Measurements from ENCODE around the gene IGSF9.

The IGSF9 gene, protein sequence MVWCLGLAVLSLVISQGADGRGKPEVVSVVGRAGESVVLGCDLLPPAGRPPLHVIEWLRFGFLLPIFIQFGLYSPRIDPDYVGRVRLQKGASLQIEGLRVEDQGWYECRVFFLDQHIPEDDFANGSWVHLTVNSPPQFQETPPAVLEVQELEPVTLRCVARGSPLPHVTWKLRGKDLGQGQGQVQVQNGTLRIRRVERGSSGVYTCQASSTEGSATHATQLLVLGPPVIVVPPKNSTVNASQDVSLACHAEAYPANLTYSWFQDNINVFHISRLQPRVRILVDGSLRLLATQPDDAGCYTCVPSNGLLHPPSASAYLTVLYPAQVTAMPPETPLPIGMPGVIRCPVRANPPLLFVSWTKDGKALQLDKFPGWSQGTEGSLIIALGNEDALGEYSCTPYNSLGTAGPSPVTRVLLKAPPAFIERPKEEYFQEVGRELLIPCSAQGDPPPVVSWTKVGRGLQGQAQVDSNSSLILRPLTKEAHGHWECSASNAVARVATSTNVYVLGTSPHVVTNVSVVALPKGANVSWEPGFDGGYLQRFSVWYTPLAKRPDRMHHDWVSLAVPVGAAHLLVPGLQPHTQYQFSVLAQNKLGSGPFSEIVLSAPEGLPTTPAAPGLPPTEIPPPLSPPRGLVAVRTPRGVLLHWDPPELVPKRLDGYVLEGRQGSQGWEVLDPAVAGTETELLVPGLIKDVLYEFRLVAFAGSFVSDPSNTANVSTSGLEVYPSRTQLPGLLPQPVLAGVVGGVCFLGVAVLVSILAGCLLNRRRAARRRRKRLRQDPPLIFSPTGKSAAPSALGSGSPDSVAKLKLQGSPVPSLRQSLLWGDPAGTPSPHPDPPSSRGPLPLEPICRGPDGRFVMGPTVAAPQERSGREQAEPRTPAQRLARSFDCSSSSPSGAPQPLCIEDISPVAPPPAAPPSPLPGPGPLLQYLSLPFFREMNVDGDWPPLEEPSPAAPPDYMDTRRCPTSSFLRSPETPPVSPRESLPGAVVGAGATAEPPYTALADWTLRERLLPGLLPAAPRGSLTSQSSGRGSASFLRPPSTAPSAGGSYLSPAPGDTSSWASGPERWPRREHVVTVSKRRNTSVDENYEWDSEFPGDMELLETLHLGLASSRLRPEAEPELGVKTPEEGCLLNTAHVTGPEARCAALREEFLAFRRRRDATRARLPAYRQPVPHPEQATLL

DNA sequence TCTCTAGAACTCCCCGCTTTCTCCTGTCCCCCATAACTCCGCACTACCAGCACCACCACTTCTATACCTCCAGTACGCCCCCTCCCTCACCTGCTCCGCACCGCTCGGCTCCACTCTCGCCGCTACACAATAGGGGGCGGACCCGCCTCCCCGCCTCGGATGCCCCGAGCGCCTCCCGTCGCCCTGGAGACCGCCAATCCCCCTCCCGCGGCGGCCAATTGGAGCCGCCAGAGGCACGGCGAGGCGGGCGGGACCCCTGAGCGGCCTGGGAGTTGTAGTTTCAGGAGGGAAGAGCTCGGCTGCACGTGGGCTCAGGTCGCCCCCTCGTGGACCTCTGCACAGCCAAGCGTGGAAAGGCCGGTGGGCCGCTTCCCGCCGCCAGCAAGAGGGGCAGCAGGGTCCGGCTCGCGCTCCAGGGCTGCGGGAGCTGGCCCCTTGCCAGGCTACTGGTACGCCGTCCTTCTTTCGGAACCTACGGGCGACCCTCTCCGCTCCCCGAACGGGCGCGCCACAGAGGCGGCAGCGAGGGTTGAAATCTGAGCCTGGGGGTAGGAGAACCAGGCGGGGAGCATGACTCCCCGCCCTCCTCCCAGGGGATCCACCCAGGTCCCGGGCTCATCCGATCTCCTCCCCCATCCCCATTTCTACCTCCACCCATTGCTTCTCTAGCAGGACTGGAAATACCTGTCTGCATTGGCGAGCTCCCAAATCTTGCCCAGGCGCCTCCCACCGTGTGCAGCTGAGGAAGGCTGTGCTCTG lies at the start of gene IGSF9:
TSS of gene IGSF9 (minus strand) at position 131 of the 759 bp plus-strand sequence. CDS start 2,159 bp downstream, outside the sequence.
- DNase-seq (ENCODE audit: extremely low spot score) = peak; percentile 96
- ChIA-PET CTCF (interaction anchor here (0.9 to 1.5 kb wide), 7 partner anchors 12 to 147 kb away, joined by 3 to 8 read pairs (median 3); no protein-coding TSS in a partner anchor), POLR2A (interaction anchor here (0.8 to 1.4 kb wide), 3 partner anchors 9 to 21 kb away, joined by 3 to 7 read pairs (median 3); partner anchors contain the start of gene TAGLN2)
- TF ChIP-seq, protein P1, sequence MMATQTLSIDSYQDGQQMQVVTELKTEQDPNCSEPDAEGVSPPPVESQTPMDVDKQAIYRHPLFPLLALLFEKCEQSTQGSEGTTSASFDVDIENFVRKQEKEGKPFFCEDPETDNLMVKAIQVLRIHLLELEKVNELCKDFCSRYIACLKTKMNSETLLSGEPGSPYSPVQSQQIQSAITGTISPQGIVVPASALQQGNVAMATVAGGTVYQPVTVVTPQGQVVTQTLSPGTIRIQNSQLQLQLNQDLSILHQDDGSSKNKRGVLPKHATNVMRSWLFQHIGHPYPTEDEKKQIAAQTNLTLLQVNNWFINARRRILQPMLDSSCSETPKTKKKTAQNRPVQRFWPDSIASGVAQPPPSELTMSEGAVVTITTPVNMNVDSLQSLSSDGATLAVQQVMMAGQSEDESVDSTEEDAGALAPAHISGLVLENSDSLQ (IDR thresholded peaks at IDR 0.05) = peak; percentile 94
- TF ChIP-seq BHLHE40 (IDR thresholded peaks at IDR 0.05; ENCODE audit: borderline replicate concordance) = no peak
- peak; percentile 97 for TF ChIP-seq L3MBTL2 (conservative IDR thresholded peaks at IDR 0.05)

DNA sequence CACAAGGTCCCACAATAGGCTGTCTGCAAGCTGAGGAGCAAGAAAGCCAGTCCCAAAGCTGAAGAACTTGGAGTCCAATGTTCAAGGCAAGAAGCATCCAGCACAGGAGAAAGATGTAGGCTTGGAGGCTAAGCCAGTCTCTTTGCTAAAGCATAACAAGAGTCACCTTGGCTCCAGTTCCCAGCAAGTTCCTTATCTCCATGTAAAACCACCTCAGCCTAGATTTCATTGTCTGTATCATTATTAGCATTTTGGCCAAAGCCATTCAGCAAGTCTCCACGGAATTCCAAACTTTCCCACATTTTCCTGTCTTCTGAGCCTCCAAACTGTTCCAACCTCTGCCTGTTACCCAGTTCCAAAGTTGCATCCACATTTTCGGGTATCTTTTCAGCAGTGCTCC lies 49.5 kb upstream of the IGSF9 start:
- no peak for DNase-seq (ENCODE audit: extremely low spot score)
- CTCF ChIA-PET = no interaction called here
- TF ChIP-seq, protein P1 (IDR thresholded peaks at IDR 0.05) = no peak
- TF ChIP-seq LEF1 (IDR thresholded peaks at IDR 0.05; ENCODE audit: borderline replicate concordance) (no peak), TARDBP (IDR thresholded peaks at IDR 0.05) (no peak), FOXA1 (IDR thresholded peaks at IDR 0.05) (no peak), SP1 (IDR thresholded peaks at IDR 0.05) (no peak), HDGF (IDR thresholded peaks at IDR 0.05; ENCODE audit: borderline replicate concordance) (no peak), SUZ12 (IDR thresholded peaks at IDR 0.05) (no peak), FOXM1 (IDR thresholded peaks at IDR 0.05; ENCODE audit: borderline replicate concordance) (no peak), L3MBTL2 (conservative IDR thresholded peaks at IDR 0.05) (no peak), CTBP1 (IDR thresholded peaks at IDR 0.05; ENCODE audit: borderline replicate concordance) (no peak), BHLHE40 (IDR thresholded peaks at IDR 0.05; ENCODE audit: borderline replicate concordance) (no peak), ARNT (IDR thresholded peaks at IDR 0.05) (no peak), ELF4 (IDR thresholded peaks at IDR 0.05) (no peak), NFRKB (IDR thresholded peaks at IDR 0.05) (no peak), ZNF384 (IDR thresholded peaks at IDR 0.05) (no peak), FOXK2 (IDR thresholded peaks at IDR 0.05) (no peak)
- POLR2A ChIA-PET = no interaction called here

DNA sequence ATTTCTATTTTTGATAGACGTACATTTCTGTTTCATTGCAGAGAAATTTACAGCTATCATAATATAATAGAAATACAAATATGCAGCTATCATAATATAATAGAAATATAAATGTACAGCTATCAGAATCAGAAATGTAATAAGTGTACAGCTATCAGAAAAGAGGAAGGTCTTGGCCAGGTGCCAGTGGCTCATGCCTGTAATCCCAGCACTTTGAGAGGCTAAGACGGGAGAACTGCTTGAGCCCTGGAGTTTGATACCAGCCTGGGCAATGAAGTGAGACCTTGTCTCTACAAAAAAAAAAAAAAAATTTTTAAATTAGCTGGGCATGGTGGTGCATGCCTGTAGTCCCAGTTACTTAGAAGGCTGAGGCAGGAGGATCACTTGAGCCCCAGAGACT lies 48.5 kb upstream of the IGSF9 start:
- ChIA-PET POLR2A (no interaction called here), CTCF (no interaction called here)
- DNase-seq (ENCODE audit: extremely low spot score) = no peak
- TF ChIP-seq FOXM1 (IDR thresholded peaks at IDR 0.05; ENCODE audit: borderline replicate concordance) (no peak), ELF4 (IDR thresholded peaks at IDR 0.05) (no peak)

DNA sequence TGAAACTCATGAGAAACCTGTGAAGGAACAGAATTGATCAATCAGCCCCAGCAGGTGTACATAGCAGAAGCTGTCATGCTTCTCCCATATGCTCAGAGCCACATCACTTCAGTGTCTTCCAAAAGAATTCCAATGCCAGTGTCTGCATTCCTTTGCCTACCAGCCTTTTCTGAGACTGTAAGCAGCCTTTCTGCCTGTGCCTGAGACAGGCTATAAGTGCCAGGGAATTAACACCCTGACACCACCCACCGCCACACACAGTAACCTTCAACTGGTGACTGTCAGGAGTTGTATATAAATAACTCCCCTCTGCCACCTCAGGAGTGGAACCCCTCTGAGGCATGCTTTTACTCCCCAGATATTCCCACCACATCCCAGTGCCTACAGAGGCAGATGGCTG lies 46.7 kb upstream of the IGSF9 start:
- POLR2A ChIA-PET = no interaction called here
- CTCF ChIA-PET = interaction anchor here (0.9 kb wide), 1 partner anchor 14 kb away, joined by 5 read pairs; no protein-coding TSS in a partner anchor

More for the DNA sequence above, 46.7 kb upstream of the IGSF9 start:
- no peak for DNase-seq (ENCODE audit: extremely low spot score)
- TF ChIP-seq FOXA1 (IDR thresholded peaks at IDR 0.05) (no peak), FOXM1 (IDR thresholded peaks at IDR 0.05; ENCODE audit: borderline replicate concordance) (no peak), ZNF384 (IDR thresholded peaks at IDR 0.05) (no peak), FOXK2 (IDR thresholded peaks at IDR 0.05) (no peak), SUZ12 (IDR thresholded peaks at IDR 0.05) (no peak), BHLHE40 (IDR thresholded peaks at IDR 0.05; ENCODE audit: borderline replicate concordance) (no peak), TARDBP (IDR thresholded peaks at IDR 0.05) (no peak), NFRKB (IDR thresholded peaks at IDR 0.05) (no peak), ELF4 (IDR thresholded peaks at IDR 0.05) (no peak), HDGF (IDR thresholded peaks at IDR 0.05; ENCODE audit: borderline replicate concordance) (no peak), SP1 (IDR thresholded peaks at IDR 0.05) (no peak), LEF1 (IDR thresholded peaks at IDR 0.05; ENCODE audit: borderline replicate concordance) (no peak), L3MBTL2 (conservative IDR thresholded peaks at IDR 0.05) (no peak), CTBP1 (IDR thresholded peaks at IDR 0.05; ENCODE audit: borderline replicate concordance) (no peak), ARNT (IDR thresholded peaks at IDR 0.05) (no peak)
- TF ChIP-seq, protein P1 (IDR thresholded peaks at IDR 0.05) = no peak
